SK-N-SH treated with all-trans-retinoic acid at 6 μM for 48 hours (cell line): ENCODE data around the gene CXCL1.

Experiments used
- ATAC-seq: fragments of 200-7000 bp; cut with Tn5 transposase; 3 replicates; pipeline ENCODE4 v1.9.1; 2020; ENCODE audit warnings: mild to moderate bottlenecking, moderate library complexity
- ARNTL ChIP-seq: fragments of 450-650 bp; formaldehyde crosslinking; IDR thresholded peaks from 2 replicates; pipeline ENCODE4 v1.5.0; 2020; ENCODE audit warnings: low read depth, mild to moderate bottlenecking, moderate library complexity, borderline replicate concordance
- BACH2 ChIP-seq: fragments of 250-450 bp; sonication (Bioruptor Pico); IDR thresholded peaks from 2 replicates; pipeline ENCODE4 v1.9.0; 2021; ENCODE audit warnings: mild to moderate bottlenecking, borderline replicate concordance
- CSDC2 ChIP-seq: fragments of 250-450 bp; sonication (Bioruptor Pico); IDR thresholded peaks from 2 replicates; pipeline ENCODE4 v1.5.0; 2020; ENCODE audit warnings: mild to moderate bottlenecking, moderate library complexity
- ESRRG ChIP-seq: fragments of 250-450 bp; sonication (Bioruptor Pico); IDR thresholded peaks from 2 replicates; pipeline ENCODE4 v1.6.1; 2021; ENCODE audit warnings: mild to moderate bottlenecking
- GLIS3 ChIP-seq: fragments of 250-450 bp; sonication (Bioruptor Pico); IDR thresholded peaks from 2 replicates; pipeline ENCODE4 v1.5.0; 2020; ENCODE audit warnings: mild to moderate bottlenecking, moderate library complexity
- OSR1 ChIP-seq: fragments of 250-450 bp; sonication (Bioruptor Pico); IDR thresholded peaks from 2 replicates; pipeline ENCODE4 v1.8.0; 2022; ENCODE audit warnings: moderate library complexity, mild to moderate bottlenecking, inconsistent platforms
- PPARA ChIP-seq: fragments of 250-450 bp; sonication (Bioruptor Pico); IDR thresholded peaks from 2 replicates; pipeline ENCODE4 v1.5.0; 2020; ENCODE audit warnings: mild to moderate bottlenecking, borderline replicate concordance
- RARB ChIP-seq: fragments of 250-450 bp; sonication (Bioruptor Pico); IDR thresholded peaks from 2 replicates; pipeline ENCODE4 v1.8.0; 2021; ENCODE audit warnings: mild to moderate bottlenecking, moderate library complexity
- SNAI2 ChIP-seq: fragments of 250-450 bp; sonication (Bioruptor Pico); IDR thresholded peaks from 2 replicates; pipeline ENCODE4 v1.5.0; 2020; ENCODE audit warnings: mild to moderate bottlenecking, moderate library complexity
- TCF4 ChIP-seq: fragments of 250-450 bp; sonication (Bioruptor Pico); IDR thresholded peaks from 2 replicates; pipeline ENCODE4 v1.8.0; 2021; ENCODE audit warnings: mild to moderate bottlenecking, moderate library complexity, borderline replicate concordance
- TOX ChIP-seq: fragments of 250-450 bp; sonication (Bioruptor Pico); IDR thresholded peaks from 2 replicates; pipeline ENCODE4 v1.8.0; 2021; ENCODE audit warnings: mild to moderate bottlenecking, moderate library complexity, borderline replicate concordance
- ZC3H10 ChIP-seq: fragments of 250-450 bp; sonication (Bioruptor Pico); IDR thresholded peaks from 2 replicates; pipeline ENCODE4 v1.5.1; 2021; ENCODE audit warnings: mild to moderate bottlenecking, moderate library complexity
- ZFP30 ChIP-seq: fragments of 450-650 bp; formaldehyde crosslinking; IDR thresholded peaks from 2 replicates; pipeline ENCODE4 v1.5.0; 2022; ENCODE audit warnings: mild to moderate bottlenecking, moderate library complexity
- ZNF565 ChIP-seq: fragments of 450-650 bp; formaldehyde crosslinking; conservative IDR thresholded peaks from 2 replicates; pipeline ENCODE4 v1.5.0; 2020; ENCODE audit warnings: low read depth, mild to moderate bottlenecking, moderate library complexity
- ZNF70 ChIP-seq: fragments of 450-650 bp; formaldehyde crosslinking; IDR thresholded peaks from 2 replicates; pipeline ENCODE4 v1.5.0; 2020; ENCODE audit warnings: mild to moderate bottlenecking, moderate library complexity
- ZNF8 ChIP-seq: fragments of 450-650 bp; formaldehyde crosslinking; IDR thresholded peaks from 2 replicates; pipeline ENCODE4 v1.5.0; 2020; ENCODE audit warnings: mild to moderate bottlenecking, moderate library complexity
- TF ChIP-seq, protein P1 (sequence below): fragments of 250-450 bp; sonication (Bioruptor Pico); IDR thresholded peaks from 2 replicates; pipeline ENCODE4 v1.8.0; 2021; ENCODE audit warnings: low read depth, mild to moderate bottlenecking, moderate library complexity, borderline replicate concordance
- TF ChIP-seq, protein P2 (sequence below): fragments of 250-450 bp; sonication (Bioruptor Pico); IDR thresholded peaks from 2 replicates; pipeline ENCODE4 v1.5.0; 2020; ENCODE audit warnings: mild to moderate bottlenecking, moderate library complexity
- TF ChIP-seq, protein P3 (sequence below): fragments of 250-450 bp; sonication (Bioruptor Pico); IDR thresholded peaks from 2 replicates; pipeline ENCODE4 v1.8.0; 2020; ENCODE audit warnings: mild to moderate bottlenecking, moderate library complexity, borderline replicate concordance
- TF ChIP-seq, protein P4 (sequence below): fragments of 250-450 bp; sonication (Bioruptor Pico); IDR thresholded peaks from 2 replicates; pipeline ENCODE4 v1.5.1; 2020; ENCODE audit warnings: low read depth, mild to moderate bottlenecking, moderate library complexity

Gene CXCL1

DNA sequence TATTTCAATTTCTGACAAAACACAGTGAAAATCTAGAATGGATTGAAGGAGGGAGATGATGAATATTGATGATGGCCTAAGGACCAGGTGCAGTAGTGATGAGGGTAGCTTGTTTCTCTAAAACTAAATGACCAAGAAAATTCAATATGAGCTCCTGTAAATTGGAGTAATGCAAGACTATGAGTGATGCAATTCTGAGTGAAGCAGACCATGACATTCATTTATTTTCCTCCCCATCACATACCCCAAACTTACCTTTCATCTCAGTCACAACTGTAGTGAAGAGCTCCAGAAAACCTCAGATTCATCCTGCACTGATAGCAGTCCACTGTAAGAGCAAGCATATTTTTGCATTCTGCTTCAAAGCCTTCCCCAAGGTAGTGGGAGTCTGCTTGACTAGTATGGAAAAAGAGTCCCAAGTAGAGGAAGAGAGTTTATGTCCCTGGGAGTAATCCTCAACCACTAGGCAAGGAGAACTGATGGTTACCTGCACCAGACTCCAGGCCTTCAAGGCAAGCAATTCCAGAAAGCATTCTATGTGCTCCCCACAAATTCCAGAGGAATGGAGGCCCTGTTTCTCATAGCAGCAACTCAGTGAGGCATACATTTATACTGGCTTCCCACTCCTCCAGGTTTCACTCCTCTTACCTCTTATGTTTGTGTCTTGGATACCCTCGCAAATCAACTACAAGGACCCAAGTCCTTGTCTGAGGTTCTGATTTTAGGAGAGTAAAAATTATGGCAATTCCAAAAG lies 47.2 kb downstream of the CXCL1 start (continued):
- TF ChIP-seq, protein P1, sequence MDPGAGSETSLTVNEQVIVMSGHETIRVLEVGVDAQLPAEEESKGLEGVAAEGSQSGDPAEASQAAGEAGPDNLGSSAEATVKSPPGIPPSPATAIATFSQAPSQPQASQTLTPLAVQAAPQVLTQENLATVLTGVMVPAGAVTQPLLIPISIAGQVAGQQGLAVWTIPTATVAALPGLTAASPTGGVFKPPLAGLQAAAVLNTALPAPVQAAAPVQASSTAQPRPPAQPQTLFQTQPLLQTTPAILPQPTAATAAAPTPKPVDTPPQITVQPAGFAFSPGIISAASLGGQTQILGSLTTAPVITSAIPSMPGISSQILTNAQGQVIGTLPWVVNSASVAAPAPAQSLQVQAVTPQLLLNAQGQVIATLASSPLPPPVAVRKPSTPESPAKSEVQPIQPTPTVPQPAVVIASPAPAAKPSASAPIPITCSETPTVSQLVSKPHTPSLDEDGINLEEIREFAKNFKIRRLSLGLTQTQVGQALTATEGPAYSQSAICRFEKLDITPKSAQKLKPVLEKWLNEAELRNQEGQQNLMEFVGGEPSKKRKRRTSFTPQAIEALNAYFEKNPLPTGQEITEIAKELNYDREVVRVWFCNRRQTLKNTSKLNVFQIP (CRISPR knock-in tag) = no peak
- no peak for TF ChIP-seq PPARA (CRISPR knock-in tag)
- no peak for TF ChIP-seq GLIS3 (CRISPR knock-in tag)

DNA sequence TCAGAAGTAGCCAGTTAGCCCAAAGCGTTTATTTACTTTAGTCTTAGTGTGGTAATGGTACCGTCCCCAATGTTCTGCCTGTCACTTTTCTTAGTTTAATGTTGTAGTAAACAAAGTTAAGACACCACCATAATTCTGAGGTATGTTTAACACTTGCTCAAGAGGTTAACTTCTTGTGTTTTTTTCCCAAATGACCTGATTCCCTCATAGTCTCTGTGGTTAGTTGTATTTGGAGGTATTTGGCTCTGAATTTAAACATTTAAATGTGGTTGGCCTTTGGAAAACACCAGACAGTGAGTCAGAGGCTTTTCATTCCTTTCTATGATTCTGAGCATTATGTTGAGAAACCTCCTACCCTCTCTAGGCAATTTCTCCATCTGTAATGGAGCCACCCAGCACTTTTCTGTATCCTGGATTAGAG lies 47.9 kb downstream of the CXCL1 start:
- no peak for ATAC-seq

DNA sequence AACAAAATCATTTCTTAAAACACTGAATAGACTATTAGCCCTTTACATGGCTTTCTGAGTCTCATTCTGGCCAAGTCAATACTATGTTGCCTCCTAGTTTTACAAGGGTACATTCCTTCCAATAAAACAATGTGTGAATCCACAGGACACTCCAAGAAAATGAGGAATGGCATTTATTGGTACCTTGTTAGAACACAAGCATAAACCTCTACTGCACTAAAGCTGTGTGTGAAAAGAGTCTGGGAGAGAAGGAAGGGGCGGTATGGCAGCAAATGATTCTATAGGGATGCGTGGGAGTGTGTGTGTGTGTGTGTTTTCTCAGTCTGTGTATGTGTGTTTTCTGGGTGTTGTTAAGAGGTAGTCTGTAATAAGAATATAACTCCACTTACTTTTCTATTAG lies 48.9 kb downstream of the CXCL1 start:
- TF ChIP-seq, protein P2, sequence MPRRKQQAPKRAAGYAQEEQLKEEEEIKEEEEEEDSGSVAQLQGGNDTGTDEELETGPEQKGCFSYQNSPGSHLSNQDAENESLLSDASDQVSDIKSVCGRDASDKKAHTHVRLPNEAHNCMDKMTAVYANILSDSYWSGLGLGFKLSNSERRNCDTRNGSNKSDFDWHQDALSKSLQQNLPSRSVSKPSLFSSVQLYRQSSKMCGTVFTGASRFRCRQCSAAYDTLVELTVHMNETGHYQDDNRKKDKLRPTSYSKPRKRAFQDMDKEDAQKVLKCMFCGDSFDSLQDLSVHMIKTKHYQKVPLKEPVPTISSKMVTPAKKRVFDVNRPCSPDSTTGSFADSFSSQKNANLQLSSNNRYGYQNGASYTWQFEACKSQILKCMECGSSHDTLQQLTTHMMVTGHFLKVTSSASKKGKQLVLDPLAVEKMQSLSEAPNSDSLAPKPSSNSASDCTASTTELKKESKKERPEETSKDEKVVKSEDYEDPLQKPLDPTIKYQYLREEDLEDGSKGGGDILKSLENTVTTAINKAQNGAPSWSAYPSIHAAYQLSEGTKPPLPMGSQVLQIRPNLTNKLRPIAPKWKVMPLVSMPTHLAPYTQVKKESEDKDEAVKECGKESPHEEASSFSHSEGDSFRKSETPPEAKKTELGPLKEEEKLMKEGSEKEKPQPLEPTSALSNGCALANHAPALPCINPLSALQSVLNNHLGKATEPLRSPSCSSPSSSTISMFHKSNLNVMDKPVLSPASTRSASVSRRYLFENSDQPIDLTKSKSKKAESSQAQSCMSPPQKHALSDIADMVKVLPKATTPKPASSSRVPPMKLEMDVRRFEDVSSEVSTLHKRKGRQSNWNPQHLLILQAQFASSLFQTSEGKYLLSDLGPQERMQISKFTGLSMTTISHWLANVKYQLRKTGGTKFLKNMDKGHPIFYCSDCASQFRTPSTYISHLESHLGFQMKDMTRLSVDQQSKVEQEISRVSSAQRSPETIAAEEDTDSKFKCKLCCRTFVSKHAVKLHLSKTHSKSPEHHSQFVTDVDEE = no peak
- TF ChIP-seq, protein P1 (CRISPR knock-in tag) = no peak
- TF ChIP-seq TCF4 (CRISPR knock-in tag) (no peak), ZNF565 (CRISPR knock-in tag) (no peak), OSR1 (CRISPR knock-in tag) (no peak), ZNF8 (CRISPR knock-in tag) (no peak), RARB (CRISPR knock-in tag) (no peak), SNAI2 (CRISPR knock-in tag) (no peak), ESRRG (CRISPR knock-in tag) (no peak), TOX (no peak), ZNF70 (CRISPR knock-in tag) (no peak), GLIS3 (CRISPR knock-in tag) (no peak), CSDC2 (CRISPR knock-in tag) (no peak), BACH2 (CRISPR knock-in tag) (no peak)
- TF ChIP-seq, protein P3, sequence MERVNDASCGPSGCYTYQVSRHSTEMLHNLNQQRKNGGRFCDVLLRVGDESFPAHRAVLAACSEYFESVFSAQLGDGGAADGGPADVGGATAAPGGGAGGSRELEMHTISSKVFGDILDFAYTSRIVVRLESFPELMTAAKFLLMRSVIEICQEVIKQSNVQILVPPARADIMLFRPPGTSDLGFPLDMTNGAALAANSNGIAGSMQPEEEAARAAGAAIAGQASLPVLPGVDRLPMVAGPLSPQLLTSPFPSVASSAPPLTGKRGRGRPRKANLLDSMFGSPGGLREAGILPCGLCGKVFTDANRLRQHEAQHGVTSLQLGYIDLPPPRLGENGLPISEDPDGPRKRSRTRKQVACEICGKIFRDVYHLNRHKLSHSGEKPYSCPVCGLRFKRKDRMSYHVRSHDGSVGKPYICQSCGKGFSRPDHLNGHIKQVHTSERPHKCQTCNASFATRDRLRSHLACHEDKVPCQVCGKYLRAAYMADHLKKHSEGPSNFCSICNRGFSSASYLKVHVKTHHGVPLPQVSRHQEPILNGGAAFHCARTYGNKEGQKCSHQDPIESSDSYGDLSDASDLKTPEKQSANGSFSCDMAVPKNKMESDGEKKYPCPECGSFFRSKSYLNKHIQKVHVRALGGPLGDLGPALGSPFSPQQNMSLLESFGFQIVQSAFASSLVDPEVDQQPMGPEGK (CRISPR knock-in tag) = no peak
- TF ChIP-seq, protein P4, sequence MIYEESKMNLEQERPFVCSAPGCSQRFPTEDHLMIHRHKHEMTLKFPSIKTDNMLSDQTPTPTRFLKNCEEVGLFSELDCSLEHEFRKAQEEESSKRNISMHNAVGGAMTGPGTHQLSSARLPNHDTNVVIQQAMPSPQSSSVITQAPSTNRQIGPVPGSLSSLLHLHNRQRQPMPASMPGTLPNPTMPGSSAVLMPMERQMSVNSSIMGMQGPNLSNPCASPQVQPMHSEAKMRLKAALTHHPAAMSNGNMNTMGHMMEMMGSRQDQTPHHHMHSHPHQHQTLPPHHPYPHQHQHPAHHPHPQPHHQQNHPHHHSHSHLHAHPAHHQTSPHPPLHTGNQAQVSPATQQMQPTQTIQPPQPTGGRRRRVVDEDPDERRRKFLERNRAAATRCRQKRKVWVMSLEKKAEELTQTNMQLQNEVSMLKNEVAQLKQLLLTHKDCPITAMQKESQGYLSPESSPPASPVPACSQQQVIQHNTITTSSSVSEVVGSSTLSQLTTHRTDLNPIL (CRISPR knock-in tag) = no peak
- ATAC-seq = no peak

More for the DNA sequence above, 47.9 kb downstream of the CXCL1 start:
- TF ChIP-seq, protein P1 (CRISPR knock-in tag) = no peak
- no peak for TF ChIP-seq ESRRG (CRISPR knock-in tag)
- TF ChIP-seq PPARA (CRISPR knock-in tag) = no peak
- TF ChIP-seq, protein P3 (CRISPR knock-in tag) = no peak
- TF ChIP-seq ZFP30 (CRISPR knock-in tag) = no peak
- no peak for TF ChIP-seq GLIS3 (CRISPR knock-in tag)
- no peak for TF ChIP-seq ARNTL (CRISPR knock-in tag)
- TF ChIP-seq, protein P4 (CRISPR knock-in tag) = no peak
- no peak for TF ChIP-seq ZNF8 (CRISPR knock-in tag)
- no peak for TF ChIP-seq ZC3H10 (CRISPR knock-in tag)
